Nucleus accumbens (tissue), 56 donors: ENCODE results near the gene ASCL3.
"Not testable (repeated sequence)": the region's sequence is repeated elsewhere in the genome, so short reads cannot be mapped to it uniquely, and the experiment has no call there.

Experiments used
- DNase-seq, 56 donors: peaks; one replicate each; lab custom pipeline; 2025; lab: John Stamatoyannopoulos, UW

ASCL3 gene

GRCh38 chr11:8948886-8949285 is 6.1 kb upstream of the ASCL3 start:
- no peak for DNase-seq

- DNase-seq = no peak
Measured at GRCh38 chr11:8947230-8947943, 4.6 kb upstream of the ASCL3 start.

DNA sequence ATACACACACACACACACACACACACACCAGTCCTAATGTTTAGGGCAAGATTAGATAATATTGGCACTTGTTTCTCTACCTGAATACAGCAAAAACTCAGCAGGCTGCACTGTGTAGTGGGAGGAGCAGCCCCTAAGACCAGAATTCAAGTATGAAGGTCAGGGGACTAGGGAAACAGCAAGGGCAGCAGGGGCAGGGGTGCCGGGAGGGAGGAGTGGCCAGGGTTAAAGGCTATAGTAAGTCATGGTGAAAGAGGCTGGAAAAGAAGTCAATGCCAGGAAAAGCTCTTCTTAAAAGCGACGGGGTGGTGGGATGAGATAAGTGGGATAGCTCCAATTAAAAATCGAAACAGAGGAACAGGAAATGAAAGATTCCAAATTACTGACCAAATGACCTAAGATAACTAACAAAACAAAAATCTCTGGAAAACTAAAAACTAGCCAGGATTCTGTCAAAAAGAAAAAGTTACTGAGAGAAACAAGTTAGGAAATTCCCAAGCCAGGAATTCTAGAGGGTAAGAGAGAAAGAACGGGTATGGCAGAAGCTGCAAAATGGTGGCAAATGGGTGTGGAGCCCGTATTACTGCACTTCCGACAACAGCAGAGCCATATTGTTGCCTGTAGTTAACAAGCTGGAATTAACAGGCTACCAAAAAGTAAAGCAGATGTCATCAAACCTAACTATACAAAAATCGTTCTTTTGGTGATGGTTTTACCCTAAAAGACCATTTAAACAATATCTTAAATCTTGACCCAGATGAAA is 1.3 kb downstream of the ASCL3 start:
- DNase-seq = no peak

GRCh38 chr11:8937659-8938058 is 5.2 kb downstream of the ASCL3 start:
- no peak for DNase-seq

GRCh38 chr11:8937159-8937558 is 5.7 kb downstream of the ASCL3 start:
- no peak for DNase-seq

DNA sequence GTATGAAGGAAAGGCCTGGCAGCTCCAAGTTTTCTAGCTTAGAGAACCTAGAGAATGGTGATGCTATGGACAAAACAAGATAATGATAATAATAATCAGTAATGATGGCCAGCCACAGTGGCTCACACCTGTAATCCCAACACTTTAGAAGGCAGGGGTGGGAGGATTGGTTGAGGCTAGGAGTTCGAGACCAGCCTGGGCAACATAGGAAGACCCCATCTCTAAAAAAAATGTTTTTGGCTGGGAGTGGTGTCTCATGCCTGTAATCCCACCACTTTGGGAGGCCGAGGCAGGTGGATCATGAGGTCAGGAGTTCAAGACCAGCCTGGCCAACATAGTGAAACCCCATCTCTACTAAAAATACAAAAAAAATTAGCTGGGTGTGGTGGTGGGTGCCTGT is 7.0 kb downstream of the ASCL3 start:
- not testable (repeated sequence) for DNase-seq

GRCh38 chr11:8934742-8935488 is 7.9 kb downstream of the ASCL3 start:
- DNase-seq = no peak

GRCh38 chr11:8933931-8934330 is 8.9 kb downstream of the ASCL3 start:
- DNase-seq = no peak

GRCh38 chr11:8932564-8933180 is 10.1 kb downstream of the ASCL3 start, which contains the start of gene C11orf16:
TSS of gene C11orf16 (minus strand) at chr11:8932947. CDS start at chr11:8932308, 639 bp downstream.
- DNase-seq = no peak

GRCh38 chr11:8930456-8931175 is 12.2 kb downstream of the ASCL3 start:
- DNase-seq = no peak

DNA sequence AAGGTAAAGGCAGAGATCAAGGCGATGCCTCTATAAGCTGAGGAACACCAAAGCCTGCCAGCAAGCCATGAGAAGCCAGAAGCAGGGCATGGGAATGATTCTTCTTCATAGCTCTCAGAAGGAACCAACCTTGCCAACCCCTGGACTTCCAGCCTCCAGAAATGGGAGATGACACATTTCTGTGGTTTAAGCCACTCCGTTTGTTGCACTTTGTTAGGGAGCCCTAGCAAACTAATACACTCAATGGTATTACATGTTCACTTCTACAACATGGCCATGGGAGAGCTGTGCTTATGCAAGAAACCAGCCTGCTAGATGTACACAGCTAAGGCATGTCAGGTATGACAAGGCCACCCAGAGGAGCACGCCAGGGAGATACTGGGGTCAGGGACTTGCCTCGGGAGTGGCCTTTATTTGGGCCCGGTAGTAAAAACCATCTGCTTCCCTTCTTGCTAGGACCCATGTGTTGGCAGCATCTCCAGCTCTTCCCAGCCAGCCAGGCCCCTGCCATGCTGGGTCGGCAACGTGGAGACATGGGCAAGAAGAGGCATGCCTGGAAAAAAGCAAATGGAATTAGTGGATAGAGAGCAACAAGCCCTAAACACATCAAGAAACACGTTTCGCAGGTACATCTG is 13.7 kb downstream of the ASCL3 start:
- no peak for DNase-seq

DNA sequence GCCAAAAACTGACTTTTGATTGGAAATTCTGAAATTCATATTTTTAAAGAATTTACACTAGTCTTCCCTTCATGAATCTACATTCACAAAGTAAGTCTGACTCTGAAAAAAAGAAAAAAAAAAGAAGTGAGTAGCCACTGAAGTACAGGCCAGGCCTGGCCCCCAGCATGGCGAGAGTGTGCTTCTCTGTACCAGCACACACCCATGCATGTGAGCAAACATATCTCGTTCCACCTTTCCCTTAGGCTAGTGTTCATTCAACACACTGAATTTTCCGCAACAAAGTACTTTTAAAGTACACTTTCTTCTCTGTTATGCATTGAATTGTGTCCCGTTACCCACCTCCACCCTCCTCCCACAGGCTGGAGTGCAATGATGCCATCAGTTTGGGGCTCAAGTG is 14.6 kb downstream of the ASCL3 start:
- no peak for DNase-seq

- DNase-seq = no peak
Measured at GRCh38 chr11:8927233-8927632, 15.6 kb downstream of the ASCL3 start.

DNA sequence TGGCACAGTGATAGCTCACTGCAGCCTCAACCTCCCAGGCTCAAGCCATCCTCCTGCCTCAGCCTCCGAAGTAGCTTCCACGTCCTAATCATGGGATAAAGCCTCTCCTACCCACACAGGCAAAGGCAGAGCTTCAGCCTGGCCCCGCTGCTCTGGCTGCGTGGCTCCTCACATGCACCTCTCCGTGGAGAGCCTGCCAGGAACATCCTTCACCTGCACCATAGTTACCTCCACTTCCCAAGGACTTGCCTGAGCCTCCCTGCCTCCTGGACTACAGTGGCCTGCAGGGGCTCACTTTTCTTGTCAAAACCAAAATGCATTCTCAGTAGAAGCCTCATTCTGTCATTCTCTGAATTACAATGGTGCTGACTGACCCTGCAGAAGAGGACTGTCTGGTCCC is 16.6 kb downstream of the ASCL3 start:
- no peak for DNase-seq

- DNase-seq = no peak
Measured at GRCh38 chr11:8925711-8926110, 17.1 kb downstream of the ASCL3 start.

DNA sequence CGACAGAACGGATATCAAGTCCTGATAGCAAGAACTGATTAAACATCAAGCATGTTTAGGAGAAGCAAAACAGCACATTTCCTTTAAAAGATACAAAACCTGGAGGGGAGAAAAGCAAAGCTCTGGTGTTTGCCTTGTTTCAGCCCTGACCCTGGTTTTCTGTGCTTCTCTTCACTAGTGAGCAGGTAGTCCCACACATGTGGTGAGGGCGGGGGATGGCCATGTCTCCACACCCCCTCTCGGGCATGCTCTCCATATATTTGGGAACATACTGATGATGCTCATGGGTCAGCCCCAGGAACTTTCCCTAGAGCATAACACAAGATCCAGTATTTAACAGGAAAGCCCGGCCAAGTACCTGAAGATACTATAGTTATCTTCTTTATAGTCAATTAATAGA is 20.1 kb downstream of the ASCL3 start:
- no peak for DNase-seq

GRCh38 chr11:8917157-8917825 is 25.5 kb downstream of the ASCL3 start:
- DNase-seq = no peak

DNA sequence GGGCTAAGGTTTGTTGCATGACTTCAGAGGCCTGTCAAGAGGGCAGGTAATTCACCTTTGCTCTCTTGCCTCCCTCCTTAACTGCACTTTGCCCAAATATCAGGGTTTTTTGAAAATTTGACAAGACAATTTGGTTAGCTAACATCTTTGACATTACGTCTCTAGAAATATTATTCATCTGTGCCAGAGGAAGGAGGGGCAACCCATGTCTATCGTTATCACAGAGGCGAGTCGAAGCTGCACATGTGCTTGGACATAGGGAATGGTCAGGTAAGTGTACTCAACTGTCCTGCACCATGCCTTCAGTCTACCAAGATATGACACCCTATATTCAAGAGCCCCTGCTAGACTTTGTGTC is 28.2 kb downstream of the ASCL3 start:
- DNase-seq = peak in 1 of 56 donors; percentile 14

- DNase-seq = peak in 29 of 56 donors; percentile 6 to 58 (median 19)
Measured at GRCh38 chr11:8913961-8914660, 28.7 kb downstream of the ASCL3 start.
